ENCODE data around the gene TEDDM1. TPM values are rescaled to one million over a fixed set of nuclear protein-coding genes. Genes with fewer than 3 reads are reported as not detected.

Gene TEDDM1
- total RNA-seq, 1 donor from 2014 or later, result not detected

DNA sequence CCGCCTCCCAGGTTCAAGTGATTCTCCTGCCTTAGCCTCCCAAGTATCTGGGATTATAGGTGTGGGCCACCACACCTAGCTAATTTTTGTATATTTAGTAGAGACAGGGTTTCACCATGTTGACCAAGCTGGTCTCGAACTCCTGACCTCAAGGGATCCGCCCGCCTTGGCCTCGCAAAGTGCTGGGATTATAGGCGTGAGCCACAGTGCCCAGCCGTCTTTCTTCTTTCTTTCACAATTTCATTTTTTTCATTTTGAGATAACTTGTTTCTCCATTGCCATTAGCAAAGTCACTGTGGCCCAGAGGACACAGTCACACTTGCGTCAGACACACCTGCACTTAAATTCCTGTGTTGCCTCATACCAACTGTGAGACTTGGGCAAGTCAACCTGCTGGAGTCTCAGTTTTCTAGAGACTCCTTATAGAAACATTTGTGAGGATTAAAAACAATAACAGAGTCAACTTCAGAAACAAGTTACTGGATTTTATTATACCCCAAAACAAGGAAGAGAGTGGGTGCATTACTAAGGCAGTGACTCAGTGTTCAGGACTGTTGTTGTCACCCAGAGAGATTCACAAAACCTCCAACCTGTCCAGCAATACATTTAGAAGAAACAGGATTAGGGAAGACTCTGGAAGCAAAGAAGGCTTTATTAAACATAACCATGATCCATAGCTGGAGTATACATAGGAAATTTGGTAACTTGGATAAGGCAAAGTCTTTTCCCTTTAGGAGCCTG is 2.6 kb downstream of the TEDDM1 start:
- TF ChIP-seq, protein P1, sequence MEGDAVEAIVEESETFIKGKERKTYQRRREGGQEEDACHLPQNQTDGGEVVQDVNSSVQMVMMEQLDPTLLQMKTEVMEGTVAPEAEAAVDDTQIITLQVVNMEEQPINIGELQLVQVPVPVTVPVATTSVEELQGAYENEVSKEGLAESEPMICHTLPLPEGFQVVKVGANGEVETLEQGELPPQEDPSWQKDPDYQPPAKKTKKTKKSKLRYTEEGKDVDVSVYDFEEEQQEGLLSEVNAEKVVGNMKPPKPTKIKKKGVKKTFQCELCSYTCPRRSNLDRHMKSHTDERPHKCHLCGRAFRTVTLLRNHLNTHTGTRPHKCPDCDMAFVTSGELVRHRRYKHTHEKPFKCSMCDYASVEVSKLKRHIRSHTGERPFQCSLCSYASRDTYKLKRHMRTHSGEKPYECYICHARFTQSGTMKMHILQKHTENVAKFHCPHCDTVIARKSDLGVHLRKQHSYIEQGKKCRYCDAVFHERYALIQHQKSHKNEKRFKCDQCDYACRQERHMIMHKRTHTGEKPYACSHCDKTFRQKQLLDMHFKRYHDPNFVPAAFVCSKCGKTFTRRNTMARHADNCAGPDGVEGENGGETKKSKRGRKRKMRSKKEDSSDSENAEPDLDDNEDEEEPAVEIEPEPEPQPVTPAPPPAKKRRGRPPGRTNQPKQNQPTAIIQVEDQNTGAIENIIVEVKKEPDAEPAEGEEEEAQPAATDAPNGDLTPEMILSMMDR (IDR thresholded peaks at IDR 0.05; ENCODE audit: partially characterized antibody, unreplicated experiment), result no peak
- no peaks in the 10 kb centered on the region for H3K27me3 Mint-ChIP-seq (ENCODE audit: unreplicated experiment)
- H3K4me3 Mint-ChIP-seq (ENCODE audit: unreplicated experiment), result no peak overlapping the region
- no peaks in the 10 kb centered on the region for H3K36me3 Mint-ChIP-seq (ENCODE audit: unreplicated experiment)
- peaks cover 3% of the 10 kb centered on the region for H3K9me3 Mint-ChIP-seq (ENCODE audit: unreplicated experiment)
- no peak for DNase-seq
- no peak overlapping the region for H3K27ac Mint-ChIP-seq (ENCODE audit: unreplicated experiment)
- peaks cover under 1% of the 10 kb centered on the region for H3K4me1 Mint-ChIP-seq (ENCODE audit: low read depth, unreplicated experiment)

GRCh38 chr1:182395906-182396305 is 4.6 kb downstream of the TEDDM1 start:
- Mint-ChIP-seq H3K27ac (ENCODE audit: unreplicated experiment) (no peak overlapping the region), H3K36me3 (ENCODE audit: unreplicated experiment) (no peaks in the 10 kb centered on the region), H3K9me3 (ENCODE audit: unreplicated experiment) (peaks cover 9% of the 10 kb centered on the region), H3K27me3 (ENCODE audit: unreplicated experiment) (peaks cover 6% of the 10 kb centered on the region), H3K4me1 (ENCODE audit: low read depth, unreplicated experiment) (peaks cover 4% of the 10 kb centered on the region), H3K4me3 (ENCODE audit: unreplicated experiment) (no peak overlapping the region)
- DNase-seq, result no peak
- TF ChIP-seq, protein P1 (IDR thresholded peaks at IDR 0.05; ENCODE audit: partially characterized antibody, unreplicated experiment), result no peak

GRCh38 chr1:182394055-182394775 is 6.3 kb downstream of the TEDDM1 start:
- no peak overlapping the region for H3K27ac Mint-ChIP-seq (ENCODE audit: unreplicated experiment)
- peaks cover 15% of the 10 kb centered on the region for H3K27me3 Mint-ChIP-seq (ENCODE audit: unreplicated experiment)
- no peaks in the 10 kb centered on the region for H3K36me3 Mint-ChIP-seq (ENCODE audit: unreplicated experiment)
- no peak for DNase-seq
- TF ChIP-seq, protein P1 (IDR thresholded peaks at IDR 0.05; ENCODE audit: partially characterized antibody, unreplicated experiment), result no peak
- H3K4me3 Mint-ChIP-seq (ENCODE audit: unreplicated experiment), result no peak overlapping the region
- H3K9me3 Mint-ChIP-seq (ENCODE audit: unreplicated experiment), result peaks cover 17% of the 10 kb centered on the region
- H3K4me1 Mint-ChIP-seq (ENCODE audit: low read depth, unreplicated experiment), result peaks cover 4% of the 10 kb centered on the region

- Mint-ChIP-seq H3K27me3 (ENCODE audit: unreplicated experiment) (peaks cover 15% of the 10 kb centered on the region), H3K36me3 (ENCODE audit: unreplicated experiment) (no peaks in the 10 kb centered on the region), H3K9me3 (ENCODE audit: unreplicated experiment) (peaks cover 17% of the 10 kb centered on the region), H3K4me1 (ENCODE audit: low read depth, unreplicated experiment) (peaks cover 15% of the 10 kb centered on the region), H3K27ac (ENCODE audit: unreplicated experiment) (peak overlapping the region; percentile 86), H3K4me3 (ENCODE audit: unreplicated experiment) (peak overlapping the region; percentile 78)
- TF ChIP-seq, protein P1 (IDR thresholded peaks at IDR 0.05; ENCODE audit: partially characterized antibody, unreplicated experiment), result no peak
- DNase-seq, result no peak
Observed at GRCh38 chr1:182392050-182393028, 8.1 kb downstream of the TEDDM1 start.
